ENCODE data around the gene ADAM10. TPM values are rescaled to one million over a fixed set of nuclear protein-coding genes. Genes with fewer than 3 reads are reported as not detected.

Gene ADAM10
- total and polyA plus RNA-seq, 4 donors: 11.6 to 115 (median 57.5) TPM

- 90 to 93% methylated on average over 9 of the region's 9 CpGs for WGBS, 2 donors
- no peaks in the 10 kb centered on the region for H3K9me3 ChIP-seq (ENCODE audit: control insufficient read depth, low read length)
- ATAC-seq (ENCODE audit: low FRiP score) (no peak), DNase-seq (no peak)
- H3K27me3 ChIP-seq (ENCODE audit: control insufficient read depth in 1 of 2, insufficient read depth in 2 of 2, low read length in 1 of 2): no peaks in the 10 kb centered on the region
- H3K27ac ChIP-seq (ENCODE audit: low read depth in 1 of 2, low read length in 2 of 2): no peak overlapping the region
- intact Hi-C loops (cut with DNase I): loop anchor here in 1 of 2 donors (5.0 kb wide), 1 partner anchor 99 kb away; no protein-coding TSS in a partner anchor
- H3K36me3 ChIP-seq (ENCODE audit: control insufficient read depth in 1 of 2, insufficient read depth in 2 of 2, low read length in 1 of 2): no peaks in the 10 kb centered on the region
- H3K4me3 ChIP-seq (ENCODE audit: low read length in 2 of 2): no peak overlapping the region
- H3K4me1 ChIP-seq (ENCODE audit: control insufficient read depth in 1 of 2, insufficient read depth in 2 of 2, low read length in 2 of 2): peaks cover 0 to 4% of the 10 kb centered on the region in 2 donors
Observed at GRCh38 chr15:58546066-58546591, 203.4 kb downstream of the ADAM10 start.

- ATAC-seq (ENCODE audit: low FRiP score) (no peak), DNase-seq (no peak)
- Histone ChIP-seq H3K27me3 (ENCODE audit: control insufficient read depth in 1 of 2, insufficient read depth in 2 of 2, low read length in 1 of 2) (no peaks in the 10 kb centered on the region), H3K9me3 (ENCODE audit: control insufficient read depth, low read length) (no peaks in the 10 kb centered on the region), H3K4me3 (ENCODE audit: low read length in 2 of 2) (no peak overlapping the region), H3K27ac (ENCODE audit: low read depth in 1 of 2, low read length in 2 of 2) (no peak overlapping the region), H3K36me3 (ENCODE audit: control insufficient read depth in 1 of 2, insufficient read depth in 2 of 2, low read length in 1 of 2) (no peaks in the 10 kb centered on the region), H3K4me1 (ENCODE audit: control insufficient read depth in 1 of 2, insufficient read depth in 2 of 2, low read length in 2 of 2) (peaks cover 0 to 4% of the 10 kb centered on the region in 2 donors)
- 93 to 96% methylated on average over 18 of the region's 18 CpGs for WGBS, 2 donors
- intact Hi-C loops (cut with DNase I): loop anchor here in 1 of 2 donors (5.0 kb wide), 1 partner anchor 98 kb away; no protein-coding TSS in a partner anchor
Observed at GRCh38 chr15:58545307-58546065, 204.0 kb downstream of the ADAM10 start.

GRCh38 chr15:58544756-58545155 lies 204.8 kb downstream of the ADAM10 start:
- no peak for ATAC-seq (ENCODE audit: low FRiP score)
- Histone ChIP-seq H3K4me1 (ENCODE audit: control insufficient read depth in 1 of 2, insufficient read depth in 2 of 2, low read length in 2 of 2) (peaks cover 0 to 4% of the 10 kb centered on the region in 2 donors), H3K36me3 (ENCODE audit: control insufficient read depth in 1 of 2, insufficient read depth in 2 of 2, low read length in 1 of 2) (no peaks in the 10 kb centered on the region), H3K9me3 (ENCODE audit: control insufficient read depth, low read length) (no peaks in the 10 kb centered on the region), H3K27me3 (ENCODE audit: control insufficient read depth in 1 of 2, insufficient read depth in 2 of 2, low read length in 1 of 2) (no peaks in the 10 kb centered on the region), H3K4me3 (ENCODE audit: low read length in 2 of 2) (no peak overlapping the region), H3K27ac (ENCODE audit: low read depth in 1 of 2, low read length in 2 of 2) (no peak overlapping the region)
- intact Hi-C loops (cut with DNase I): loop anchor here in 1 of 2 donors (5.0 kb wide), 1 partner anchor 97 kb away; no protein-coding TSS in a partner anchor
- WGBS, 2 donors: 93% methylated on average over 5 of the region's 5 CpGs
- no peak for DNase-seq

- no peak for ATAC-seq (ENCODE audit: low FRiP score)
- H3K9me3 ChIP-seq (ENCODE audit: control insufficient read depth, low read length): no peaks in the 10 kb centered on the region
- no peak for DNase-seq
- peaks cover 0 to 4% of the 10 kb centered on the region in 2 donors for H3K4me1 ChIP-seq (ENCODE audit: control insufficient read depth in 1 of 2, insufficient read depth in 2 of 2, low read length in 2 of 2)
- H3K4me3 ChIP-seq (ENCODE audit: low read length in 2 of 2): no peak overlapping the region
- no peak overlapping the region for H3K27ac ChIP-seq (ENCODE audit: low read depth in 1 of 2, low read length in 2 of 2)
- intact Hi-C loops (cut with DNase I): no loop called here
- 95% methylated on average over 17 of the region's 17 CpGs for WGBS, 2 donors
- no peaks in the 10 kb centered on the region for H3K36me3 ChIP-seq (ENCODE audit: control insufficient read depth in 1 of 2, insufficient read depth in 2 of 2, low read length in 1 of 2)
- H3K27me3 ChIP-seq (ENCODE audit: control insufficient read depth in 1 of 2, insufficient read depth in 2 of 2, low read length in 1 of 2): no peaks in the 10 kb centered on the region
Observed at GRCh38 chr15:58543664-58544335, 205.7 kb downstream of the ADAM10 start.

GRCh38 chr15:58541410-58542087 lies 208.0 kb downstream of the ADAM10 start:
- no peak for DNase-seq
- intact Hi-C loops (cut with DNase I): no loop called here
- no peak for ATAC-seq (ENCODE audit: low FRiP score)

GRCh38 chr15:58539548-58539947 lies 210.0 kb downstream of the ADAM10 start:
- 79 to 95% methylated on average over 1 of the region's 1 CpG for WGBS, 2 donors
- Histone ChIP-seq H3K9me3 (ENCODE audit: control insufficient read depth, low read length) (no peaks in the 10 kb centered on the region), H3K4me1 (ENCODE audit: control insufficient read depth in 1 of 2, insufficient read depth in 2 of 2, low read length in 2 of 2) (no peaks in the 10 kb centered on the region), H3K4me3 (ENCODE audit: low read length in 2 of 2) (no peak overlapping the region), H3K27ac (ENCODE audit: low read depth in 1 of 2, low read length in 2 of 2) (no peak overlapping the region), H3K27me3 (ENCODE audit: control insufficient read depth in 1 of 2, insufficient read depth in 2 of 2, low read length in 1 of 2) (no peaks in the 10 kb centered on the region), H3K36me3 (ENCODE audit: control insufficient read depth in 1 of 2, insufficient read depth in 2 of 2, low read length in 1 of 2) (no peaks in the 10 kb centered on the region)
- DNase-seq (no peak), ATAC-seq (ENCODE audit: low FRiP score) (no peak)
- intact Hi-C loops (cut with DNase I): no loop called here

More at GRCh38 chr15:58541410-58542087, 208.0 kb downstream of the ADAM10 start:
- Histone ChIP-seq H3K36me3 (ENCODE audit: control insufficient read depth in 1 of 2, insufficient read depth in 2 of 2, low read length in 1 of 2) (no peaks in the 10 kb centered on the region), H3K4me3 (ENCODE audit: low read length in 2 of 2) (no peak overlapping the region), H3K27ac (ENCODE audit: low read depth in 1 of 2, low read length in 2 of 2) (no peak overlapping the region), H3K27me3 (ENCODE audit: control insufficient read depth in 1 of 2, insufficient read depth in 2 of 2, low read length in 1 of 2) (no peaks in the 10 kb centered on the region), H3K4me1 (ENCODE audit: control insufficient read depth in 1 of 2, insufficient read depth in 2 of 2, low read length in 2 of 2) (no peaks in the 10 kb centered on the region), H3K9me3 (ENCODE audit: control insufficient read depth, low read length) (no peaks in the 10 kb centered on the region)
- WGBS, 2 donors: 80 to 82% methylated on average over 22 of the region's 22 CpGs

- intact Hi-C loops (cut with DNase I): no loop called here
- no peaks in the 10 kb centered on the region for H3K4me1 ChIP-seq (ENCODE audit: control insufficient read depth in 1 of 2, insufficient read depth in 2 of 2, low read length in 2 of 2)
- no peaks in the 10 kb centered on the region for H3K36me3 ChIP-seq (ENCODE audit: control insufficient read depth in 1 of 2, insufficient read depth in 2 of 2, low read length in 1 of 2)
- 88 to 93% methylated on average over 3 of the region's 3 CpGs for WGBS, 2 donors
- no peak overlapping the region for H3K4me3 ChIP-seq (ENCODE audit: low read length in 2 of 2)
- H3K27me3 ChIP-seq (ENCODE audit: control insufficient read depth in 1 of 2, insufficient read depth in 2 of 2, low read length in 1 of 2): no peaks in the 10 kb centered on the region
- ATAC-seq (ENCODE audit: low FRiP score): no peak
- H3K9me3 ChIP-seq (ENCODE audit: control insufficient read depth, low read length): no peaks in the 10 kb centered on the region
- H3K27ac ChIP-seq (ENCODE audit: low read depth in 1 of 2, low read length in 2 of 2): no peak overlapping the region
- DNase-seq: no peak
Observed at GRCh38 chr15:58538901-58539300, 210.6 kb downstream of the ADAM10 start.

All from aorta (tissue), 5 donors.